GM23338 (cell line): ENCODE data around the gene HSPE1. TPM values are rescaled to one million over a fixed set of nuclear protein-coding genes. Genes with fewer than 3 reads are reported as not detected.
A peak's percentile ranks its signal among the peaks of the same experiment; 100 is the strongest.

ENCODE experiments used
- ATAC-seq: fragments of 200-7000 bp; cut with Tn5 transposase; 3 replicates; pipeline ENCODE4 v1.9.1; 2020
- DNase-seq: peaks from one replicate; pipeline ENCODE4 v3.0.0-alpha.2; 2015; ENCODE audit warnings: low spot score
- H2AFZ ChIP-seq: fragments of 200-600 bp; sonication (generic); 2 replicates; pipeline ENCODE4 v1.8.0; 2016; ENCODE audit warnings: antibody characterized with exemption, mild to moderate bottlenecking, moderate library complexity
- H3F3A ChIP-seq: fragments of 200-600 bp; sonication (generic); replicated peaks from 2 replicates; pipeline ENCODE4 v1.8.0; 2017; ENCODE audit warnings: antibody characterized with exemption, mixed run types, low read depth
- H3K27ac ChIP-seq: fragments of 200-600 bp; sonication (generic); 2 replicates; pipeline ENCODE4 v1.6.1; 2016; ENCODE audit warnings: low read depth
- H3K27me3 ChIP-seq: fragments of 200-600 bp; sonication (generic); 2 replicates; pipeline ENCODE4 v1.8.0; 2016; ENCODE audit warnings: mild to moderate bottlenecking, mixed run types, moderate library complexity; ENCODE audit not compliant: insufficient read depth
- H3K36me3 ChIP-seq: fragments of 200-600 bp; sonication (generic); 2 replicates; pipeline ENCODE4 v1.8.0; 2016; ENCODE audit warnings: mild to moderate bottlenecking; ENCODE audit not compliant: insufficient read depth
- H3K4me1 ChIP-seq: fragments of 200-600 bp; sonication (generic); 2 replicates; pipeline ENCODE4 v1.8.0; 2016; ENCODE audit warnings: mild to moderate bottlenecking, moderate library complexity; ENCODE audit not compliant: insufficient read depth
- H3K4me2 ChIP-seq: fragments of 200-600 bp; sonication (generic); 2 replicates; pipeline ENCODE4 v1.7.1; 2017; ENCODE audit warnings: mixed run types
- H3K4me3 ChIP-seq: fragments of 200-600 bp; sonication (generic); 2 replicates; pipeline ENCODE4 v1.6.1; 2016; ENCODE audit warnings: mixed run types
- H3K79me2 ChIP-seq: fragments of 200-600 bp; sonication (generic); replicated peaks from 2 replicates; pipeline ENCODE4 v1.8.0; 2017; ENCODE audit warnings: mild to moderate bottlenecking; ENCODE audit not compliant: insufficient read depth
- H3K9me2 ChIP-seq: fragments of 200-600 bp; sonication (generic); 2 replicates; pipeline ENCODE4 v1.8.0; 2017; ENCODE audit not compliant: insufficient read depth
- H4K20me1 ChIP-seq: fragments of 200-600 bp; sonication (generic); replicated peaks from 2 replicates; pipeline ENCODE4 v1.8.0; 2017; ENCODE audit warnings: mild to moderate bottlenecking; ENCODE audit not compliant: insufficient read depth
- H3K27ac Mint-ChIP-seq: 2 replicates; pipeline ENCODE4 v1.8.0; 2020; ENCODE audit warnings: inconsistent platforms, mild to moderate bottlenecking, moderate library complexity, mixed read lengths
- H3K27me3 Mint-ChIP-seq: 3 replicates; pipeline ENCODE4 v1.8.0; 2022; ENCODE audit warnings: low read depth, mild to moderate bottlenecking, moderate library complexity, mixed read lengths, inconsistent platforms; ENCODE audit not compliant: insufficient read depth, poor library complexity
- H3K36me3 Mint-ChIP-seq: 3 replicates; pipeline ENCODE4 v1.8.0; 2021; ENCODE audit warnings: low read depth, mild to moderate bottlenecking, inconsistent platforms, moderate library complexity, mixed read lengths
- H3K4me1 Mint-ChIP-seq: 3 replicates; pipeline ENCODE4 v1.8.0; 2020; ENCODE audit warnings: mild to moderate bottlenecking, inconsistent platforms, mixed read lengths
- H3K4me3 Mint-ChIP-seq: 3 replicates; pipeline ENCODE4 v1.8.0; 2021; ENCODE audit warnings: moderate library complexity, mild to moderate bottlenecking, inconsistent platforms, mixed read lengths
- H3K9me3 Mint-ChIP-seq: 3 replicates; pipeline ENCODE4 v1.8.0; 2020; ENCODE audit warnings: moderate library complexity, mild to moderate bottlenecking, inconsistent platforms, mixed read lengths
- CREB1 ChIP-seq: fragments of 250-450 bp; sonication (Bioruptor Pico); IDR thresholded peaks from 2 replicates; pipeline ENCODE4 v1.5.0; 2020; ENCODE audit warnings: low read depth, mild to moderate bottlenecking, moderate library complexity
- CTCF ChIP-seq, 2 experiments: fragments of 200-600 bp in 1 of 2; sonication (generic) in 1 of 2; conservative IDR thresholded peaks; 2 replicates each; pipeline versions ENCODE4 v1.5.1 to v1.6.1; 2016 to 2017; ENCODE audit warnings: antibody characterized with exemption in 2 of 2, low read depth in 2 of 2, mild to moderate bottlenecking in 2 of 2, moderate library complexity in 1 of 2
- EZH2 ChIP-seq: fragments of 200-600 bp; sonication (generic); IDR thresholded peaks from one replicate; pipeline ENCODE4 v1.8.0; 2017; ENCODE audit warnings: antibody characterized with exemption, mild to moderate bottlenecking, low read depth; ENCODE audit not compliant: unreplicated experiment
- EZH2phosphoT487 ChIP-seq: fragments of 200-600 bp; sonication (generic); IDR thresholded peaks from one replicate; pipeline ENCODE4 v1.8.1; 2018; ENCODE audit warnings: antibody characterized with exemption; ENCODE audit not compliant: unreplicated experiment
- JUNB ChIP-seq: IDR thresholded peaks from one replicate; pipeline ENCODE4 v1.6.1; 2016; ENCODE audit warnings: antibody characterized with exemption; ENCODE audit not compliant: unreplicated experiment
- NANOG ChIP-seq: IDR thresholded peaks from 2 replicates; pipeline ENCODE4 v1.6.1; 2016; ENCODE audit warnings: antibody characterized with exemption, borderline replicate concordance
- POLR2AphosphoS5 ChIP-seq: IDR thresholded peaks from 2 replicates; pipeline ENCODE4 v1.6.1; 2016; ENCODE audit warnings: antibody characterized with exemption, low read depth
- REST ChIP-seq: IDR thresholded peaks from one replicate; pipeline ENCODE4 v1.6.1; 2018; ENCODE audit warnings: antibody characterized with exemption; ENCODE audit not compliant: unreplicated experiment
- STAT1 ChIP-seq: IDR thresholded peaks from one replicate; pipeline ENCODE4 v1.6.1; 2016; ENCODE audit warnings: antibody characterized with exemption; ENCODE audit not compliant: unreplicated experiment
- ZNF114 ChIP-seq: fragments of 250-450 bp; sonication (Bioruptor Pico); IDR thresholded peaks from 2 replicates; pipeline ENCODE4 v1.5.0; 2020; ENCODE audit warnings: mild to moderate bottlenecking, moderate library complexity
- ZNF331 ChIP-seq: fragments of 250-450 bp; sonication (Bioruptor Pico); IDR thresholded peaks from 2 replicates; pipeline ENCODE4 v1.5.0; 2020; ENCODE audit warnings: low read depth, mild to moderate bottlenecking, moderate library complexity
- polyA plus RNA-seq: library from polyadenylated mRNA; unstranded; fragments of >200 nt; fragmentation: Nextera tagmentation; extraction: Ambion mirVana; gene quantifications from 2 replicates; pipeline ENCODE4 v1.2.1, GENCODE V29; 2016
- total RNA-seq: library from RNA; depleted of rRNA; stranded (reverse); fragments of >200 nt; shearing (Covaris generic); gene quantifications from 2 replicates; pipeline ENCODE4 v1.2.3, GENCODE V29; 2014

Gene HSPE1
- total and polyA plus RNA-seq, 2 experiments from 2014 or later, result 328 to 1,529 TPM

DNA sequence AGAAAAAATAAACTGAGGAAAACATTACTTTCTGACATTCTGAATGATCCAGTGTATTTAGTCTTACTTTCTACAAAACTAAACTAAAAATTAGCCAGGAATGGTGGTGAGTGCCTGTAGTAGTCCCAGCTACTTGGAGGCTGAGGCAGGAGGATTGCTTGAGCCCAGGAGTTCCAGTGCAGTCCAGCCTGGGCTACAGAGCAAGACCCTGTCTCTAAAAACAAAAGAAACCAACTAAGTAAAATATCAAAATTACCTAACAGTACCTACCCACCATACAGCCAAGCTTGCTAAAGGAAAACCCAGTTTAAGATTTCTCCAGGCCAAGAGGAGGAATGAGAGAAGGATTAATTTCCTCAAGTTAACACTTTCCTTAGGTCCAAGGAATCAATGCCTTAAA lies 3.5 kb upstream of the HSPE1 start (continued):
- TF ChIP-seq REST (no peak), NANOG (no peak), CREB1 (CRISPR knock-in tag) (no peak), ZNF114 (CRISPR knock-in tag) (no peak), CTCF (conservative IDR thresholded peaks at IDR 0.05; ENCODE audit: low read depth in 2 of 2) (no peak), EZH2phosphoT487 (no peak)

DNA sequence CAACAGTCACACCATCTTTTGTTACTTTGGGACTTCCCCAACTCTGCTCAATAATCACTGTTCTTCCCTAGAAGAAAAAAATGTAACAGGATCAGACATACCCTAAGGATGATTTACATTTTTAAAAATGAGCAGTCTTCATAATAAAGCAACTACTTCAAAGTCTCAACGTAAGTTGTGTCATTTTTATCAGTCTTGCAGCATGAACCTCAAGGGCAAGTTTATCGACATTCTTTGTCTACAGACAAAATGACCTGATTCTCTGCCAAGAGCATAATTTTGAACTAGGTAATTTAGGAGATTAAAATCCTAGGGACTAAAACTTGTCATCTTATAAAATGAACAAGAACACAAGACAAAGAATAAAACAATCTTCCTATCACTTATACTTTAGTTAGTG lies 2.9 kb upstream of the HSPE1 start:
- no peaks in the 10 kb centered on the region for H3K9me2 ChIP-seq
- H3K4me3 Mint-ChIP-seq, result peak overlapping the region; percentile 96
- peaks cover 43% of the 10 kb centered on the region for H3F3A ChIP-seq
- H3K9me3 Mint-ChIP-seq, result peaks cover 9% of the 10 kb centered on the region; the same call in 2 of the 3 replicates
- DNase-seq, result no peak
- peaks cover 69% of the 10 kb centered on the region for H3K36me3 ChIP-seq
- no peak for TF ChIP-seq POLR2AphosphoS5
- TF ChIP-seq EZH2, result no peak
- TF ChIP-seq ZNF114 (CRISPR knock-in tag), result no peak
- no peak for TF ChIP-seq REST
- no peak for TF ChIP-seq NANOG
- TF ChIP-seq JUNB, result no peak
- no peak for TF ChIP-seq ZNF331 (CRISPR knock-in tag)
- TF ChIP-seq STAT1, result no peak
- no peak for TF ChIP-seq CREB1 (CRISPR knock-in tag)
- H3K27me3 ChIP-seq, result no peaks in the 10 kb centered on the region
- H3K36me3 Mint-ChIP-seq, result peaks cover 90% of the 10 kb centered on the region
- H3K27ac Mint-ChIP-seq, result peak overlapping the region; percentile 92
- peaks cover 32% of the 10 kb centered on the region for H3K4me1 ChIP-seq
- H3K4me2 ChIP-seq, result peak overlapping the region; percentile 94
- H3K79me2 ChIP-seq, result peaks cover 88% of the 10 kb centered on the region
- H4K20me1 ChIP-seq, result peaks cover 55% of the 10 kb centered on the region
- H3K27ac ChIP-seq, result peak overlapping the region; percentile 4; the same call in 1 of the 2 replicates
- peak overlapping the region; percentile 84 for H3K4me3 ChIP-seq
- peaks cover 6% of the 10 kb centered on the region for H3K27me3 Mint-ChIP-seq
- H2AFZ ChIP-seq, result no peak overlapping the region
- H3K4me1 Mint-ChIP-seq, result peaks cover 40% of the 10 kb centered on the region
- ATAC-seq, result no peak
